ENCODE results near the gene TCIRG1. TPM values are rescaled to one million over a fixed set of nuclear protein-coding genes. Genes with fewer than 3 reads are reported as not detected.
"Not testable (repeated sequence)": the region's sequence is repeated elsewhere in the genome, so short reads cannot be mapped to it uniquely, and the experiment has no call there.

TCIRG1 gene
- total RNA-seq, 1 donor from 2014 or later: 46.8 TPM

GRCh38 chr11:68083517-68083916 is 44.7 kb downstream of the TCIRG1 start:
- no peaks in the 10 kb centered on the region for H3K36me3 ChIP-seq (ENCODE audit: control insufficient read depth, insufficient read depth, low read length)
- no peak overlapping the region for H3K4me3 ChIP-seq (ENCODE audit: low read depth, low read length)
- H3K27me3 ChIP-seq (ENCODE audit: control insufficient read depth, insufficient read depth, low read length): no peaks in the 10 kb centered on the region
- no peak for DNase-seq (ENCODE audit: low read depth)
- TF ChIP-seq, protein P1, sequence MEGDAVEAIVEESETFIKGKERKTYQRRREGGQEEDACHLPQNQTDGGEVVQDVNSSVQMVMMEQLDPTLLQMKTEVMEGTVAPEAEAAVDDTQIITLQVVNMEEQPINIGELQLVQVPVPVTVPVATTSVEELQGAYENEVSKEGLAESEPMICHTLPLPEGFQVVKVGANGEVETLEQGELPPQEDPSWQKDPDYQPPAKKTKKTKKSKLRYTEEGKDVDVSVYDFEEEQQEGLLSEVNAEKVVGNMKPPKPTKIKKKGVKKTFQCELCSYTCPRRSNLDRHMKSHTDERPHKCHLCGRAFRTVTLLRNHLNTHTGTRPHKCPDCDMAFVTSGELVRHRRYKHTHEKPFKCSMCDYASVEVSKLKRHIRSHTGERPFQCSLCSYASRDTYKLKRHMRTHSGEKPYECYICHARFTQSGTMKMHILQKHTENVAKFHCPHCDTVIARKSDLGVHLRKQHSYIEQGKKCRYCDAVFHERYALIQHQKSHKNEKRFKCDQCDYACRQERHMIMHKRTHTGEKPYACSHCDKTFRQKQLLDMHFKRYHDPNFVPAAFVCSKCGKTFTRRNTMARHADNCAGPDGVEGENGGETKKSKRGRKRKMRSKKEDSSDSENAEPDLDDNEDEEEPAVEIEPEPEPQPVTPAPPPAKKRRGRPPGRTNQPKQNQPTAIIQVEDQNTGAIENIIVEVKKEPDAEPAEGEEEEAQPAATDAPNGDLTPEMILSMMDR (IDR thresholded peaks at IDR 0.05; ENCODE audit: insufficient read depth, low read length, poor library complexity, severe bottlenecking): no peak

DNA sequence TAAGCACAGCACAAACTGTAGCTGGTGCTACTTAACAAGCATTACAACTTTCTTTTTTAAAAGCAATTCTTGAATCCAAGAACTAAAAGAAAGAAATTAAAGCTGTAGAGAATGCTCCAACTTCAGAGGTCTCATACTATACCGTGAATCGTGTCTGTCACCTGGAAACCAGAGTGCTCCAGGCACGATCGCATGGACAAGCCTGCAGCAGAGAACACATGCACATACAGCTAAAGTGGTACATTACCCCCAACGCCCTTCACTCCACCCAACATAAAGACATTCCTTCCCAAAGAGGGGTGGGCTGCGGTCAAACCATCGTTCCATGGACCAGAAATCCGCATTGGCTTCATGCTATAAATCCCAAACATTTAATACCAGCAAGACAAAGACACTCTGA is 50.9 kb downstream of the TCIRG1 start:
- no peaks in the 10 kb centered on the region for H3K27me3 ChIP-seq (ENCODE audit: control insufficient read depth, insufficient read depth, low read length)
- H3K4me3 ChIP-seq (ENCODE audit: low read depth, low read length): no peak overlapping the region
- H3K36me3 ChIP-seq (ENCODE audit: control insufficient read depth, insufficient read depth, low read length): no peaks in the 10 kb centered on the region
- DNase-seq (ENCODE audit: low read depth): no peak
- TF ChIP-seq, protein P1 (IDR thresholded peaks at IDR 0.05; ENCODE audit: insufficient read depth, low read length, poor library complexity, severe bottlenecking): no peak

DNA sequence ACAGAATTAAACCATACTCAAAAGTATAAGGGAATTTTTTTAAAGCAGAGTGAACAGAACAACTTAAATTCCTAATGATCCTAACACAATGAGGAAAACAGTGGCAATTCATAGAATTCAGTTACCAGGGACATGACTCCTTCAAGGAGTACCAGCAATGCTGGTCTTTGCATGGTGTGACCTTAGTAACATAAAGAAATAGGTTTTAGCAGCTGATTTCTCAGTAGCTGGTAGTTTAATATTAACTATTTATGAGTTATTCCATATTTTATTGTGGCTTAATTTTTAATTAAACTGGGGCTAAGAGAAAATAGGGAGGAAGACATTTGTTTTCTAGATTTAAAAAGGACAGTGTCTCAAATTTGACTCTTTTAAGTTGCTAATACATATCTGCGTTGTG is 51.5 kb downstream of the TCIRG1 start:
- TF ChIP-seq, protein P1 (IDR thresholded peaks at IDR 0.05; ENCODE audit: insufficient read depth, low read length, poor library complexity, severe bottlenecking): no peak
- H3K36me3 ChIP-seq (ENCODE audit: control insufficient read depth, insufficient read depth, low read length): no peaks in the 10 kb centered on the region

DNA sequence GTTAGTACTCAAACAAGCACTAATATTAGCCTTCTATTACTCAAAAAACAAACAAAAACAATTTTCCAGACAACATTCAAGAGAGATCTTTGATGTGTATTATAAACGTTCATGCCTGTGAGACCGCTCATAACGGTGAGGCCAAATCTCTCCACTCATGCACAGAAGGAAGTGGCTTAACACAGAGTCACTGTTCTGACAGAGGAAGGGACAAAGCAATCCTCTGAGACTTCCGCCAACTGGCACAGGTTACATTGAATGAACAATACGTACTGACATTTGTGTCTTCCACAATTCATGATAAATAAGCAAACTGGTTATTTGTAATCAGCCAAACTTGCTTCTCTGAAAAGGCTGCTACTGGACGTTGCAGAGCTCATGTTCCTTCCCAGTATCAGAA is 51.9 kb downstream of the TCIRG1 start:
- Histone ChIP-seq H3K27me3 (ENCODE audit: control insufficient read depth, insufficient read depth, low read length) (no peaks in the 10 kb centered on the region), H3K4me3 (ENCODE audit: low read depth, low read length) (no peak overlapping the region), H3K36me3 (ENCODE audit: control insufficient read depth, insufficient read depth, low read length) (no peaks in the 10 kb centered on the region)
- TF ChIP-seq, protein P1 (IDR thresholded peaks at IDR 0.05; ENCODE audit: insufficient read depth, low read length, poor library complexity, severe bottlenecking): no peak
- DNase-seq (ENCODE audit: low read depth): no peak

More for the DNA sequence above, 51.5 kb downstream of the TCIRG1 start:
- Histone ChIP-seq H3K27me3 (ENCODE audit: control insufficient read depth, insufficient read depth, low read length) (no peaks in the 10 kb centered on the region), H3K4me3 (ENCODE audit: low read depth, low read length) (no peak overlapping the region)
- DNase-seq (ENCODE audit: low read depth): no peak

DNA sequence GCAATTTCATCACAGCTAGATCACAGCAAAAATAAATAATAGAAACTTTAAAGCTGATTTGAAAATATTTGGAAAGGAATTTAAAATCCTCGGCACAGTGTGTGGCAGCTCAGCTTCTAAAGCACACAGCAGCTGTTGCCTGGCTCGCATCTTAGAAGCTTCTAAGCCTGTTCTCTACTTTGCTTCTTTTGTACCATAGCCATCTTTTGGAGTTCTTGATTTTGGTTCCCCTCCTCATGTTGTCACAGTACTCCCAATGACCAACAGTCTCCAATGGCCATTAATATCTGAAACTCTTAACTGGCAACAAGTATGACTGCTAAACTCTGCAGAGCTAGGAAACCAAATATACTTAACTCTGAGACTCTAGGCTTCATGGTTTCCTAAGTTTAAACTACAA is 53.6 kb downstream of the TCIRG1 start:
- TF ChIP-seq, protein P1 (IDR thresholded peaks at IDR 0.05; ENCODE audit: insufficient read depth, low read length, poor library complexity, severe bottlenecking): no peak
- Histone ChIP-seq H3K4me3 (ENCODE audit: low read depth, low read length) (no peak overlapping the region), H3K36me3 (ENCODE audit: control insufficient read depth, insufficient read depth, low read length) (no peaks in the 10 kb centered on the region), H3K27me3 (ENCODE audit: control insufficient read depth, insufficient read depth, low read length) (no peaks in the 10 kb centered on the region)
- DNase-seq (ENCODE audit: low read depth): no peak

GRCh38 chr11:68092946-68093345 is 54.1 kb downstream of the TCIRG1 start:
- not testable (repeated sequence) for H3K27me3 ChIP-seq (ENCODE audit: control insufficient read depth, insufficient read depth, low read length); H3K4me3 ChIP-seq (ENCODE audit: low read depth, low read length); H3K36me3 ChIP-seq (ENCODE audit: control insufficient read depth, insufficient read depth, low read length)

More at GRCh38 chr11:68092946-68093345, 54.1 kb downstream of the TCIRG1 start:
- DNase-seq (ENCODE audit: low read depth): not testable (repeated sequence)
